Pancreas (tissue), 10 donors: Measurements from ENCODE around the gene RTL5. TPM values are rescaled to one million over a fixed set of nuclear protein-coding genes. Genes with fewer than 3 reads are reported as not detected.

Experiments
- ATAC-seq, 4 donors: fragments of 200-7000 bp; cut with Tn5 transposase; one replicate each; pipeline versions ENCODE4 v1.8.0 to v1.9.1; 2020; ENCODE audit warnings: mild to moderate bottlenecking in 4 of 4, moderate library complexity in 4 of 4
- DNase-seq, 6 donors: peaks; one replicate each; pipeline ENCODE4 v3.0.0-alpha.2; 2020
- FAIRE-seq: peaks from 2 replicates; lab custom pipeline; 2012; peaks lifted over from hg19 to GRCh38; lab: Jason Lieb, UNC
- H3K27ac ChIP-seq, 4 donors: fragments of 200-600 bp; sonication (generic); 1 replicate in 3 of 4; 2 replicates in 1 of 4; pipeline versions ENCODE4 v1.5.0 to v1.8.0; 2020
- H3K27me3 ChIP-seq, 4 donors: fragments of 200-600 bp; one replicate each; pipeline ENCODE4 v1.8.0; 2021
- H3K36me3 ChIP-seq, 3 donors: fragments of 200-600 bp; sonication (generic) in 1 of 3; one replicate each; pipeline versions ENCODE4 v1.5.0 to v1.8.0; 2020 to 2021
- H3K4me1 ChIP-seq, 3 donors: fragments of 200-600 bp; one replicate each; pipeline ENCODE4 v1.8.0; 2021
- H3K4me3 ChIP-seq, 4 donors: fragments of 200-600 bp; sonication (generic) in 2 of 4; one replicate each; pipeline versions ENCODE4 v1.5.0 to v1.8.0; 2020 to 2021
- H3K9me3 ChIP-seq, 4 donors: fragments of 200-600 bp; one replicate each; pipeline ENCODE4 v1.8.0; 2021
- CTCF ChIP-seq, 4 donors: fragments of 200-600 bp; sonication (generic) in 3 of 4; IDR thresholded peaks; one replicate each; pipeline versions ENCODE4 v1.5.0 to v1.8.0; 2021; ENCODE audit warnings: antibody characterized with exemption in 4 of 4
- WGBS, 2 donors: extraction: QIAGEN DNeasy Blood & Tissue Kit; methylation state at CpG; one replicate each; pipeline ENCODE4 v1.1.7; 2013; 5-methylcytosine and 5-hydroxymethylcytosine counted together
- intact Hi-C, 3 donors: fragments of 100-400 bp; cut with DNase I; formaldehyde crosslinking; loops; one replicate each; pipeline versions ENCODE4 v1.11.1 to v1.14.2; 2022
- polyA plus RNA-seq, 2 donors: library from polyadenylated mRNA; stranded (reverse); fragments of 200-250 nt; gene quantifications; one replicate each; pipeline ENCODE4 v1.2.3, GENCODE V29; 2013
- total RNA-seq, 6 donors: library from RNA; stranded (reverse); fragmentation: NEBNext Ultra II Directional in 4 of 6; extraction: Animal tissue kit (Norgen Biotek cat#: 25700) in 4 of 6; gene quantifications; one replicate each; pipeline versions ENCODE4 v1.2.1 to v1.2.4, GENCODE V29; 2021 to 2023
- donor health status: healthy with polysubstance abuse.
- donor health status: DM: no; HTN: no; CAD: no; lungs with moderate emphysema.
- donor health status: DM: no; HTN: no; CAD: no.
- donor health status: control.
- donor health status: control.
- donor health status: Bipolar disorder and iron deficiency.
- donor health status: DM: yes; HTN: yes; CAD: no.
- donor health status: DM: no; HTN: no; CAD: no.
- donor health status: DM: no; HTN: no; CAD: no.
- donor health status: DM: yes; HTN: yes; CAD: no.

Gene RTL5
- total and polyA plus RNA-seq, 8 donors = 0.51 to 8.6 (median 2.3) TPM

GRCh38 chrX:72165551-72165950, 33.8 kb upstream of the RTL5 start:
- ATAC-seq (no peak), FAIRE-seq (no peak), DNase-seq (no peak)
- Histone ChIP-seq H3K4me1 (no peaks in the 10 kb centered on the region), H3K9me3 (no peaks in the 10 kb centered on the region), H3K36me3 (no peaks in the 10 kb centered on the region), H3K4me3 (no peak overlapping the region), H3K27me3 (peaks cover 0 to 2% (median 0%) of the 10 kb centered on the region in 4 donors), H3K27ac (no peak overlapping the region)
- WGBS, 2 donors = 58% methylated on average over 4 of the region's 4 CpGs
- TF ChIP-seq CTCF (IDR thresholded peaks at IDR 0.05) = no peak
- intact Hi-C loops = no loop called here

GRCh38 chrX:72159769-72160168, 28.1 kb upstream of the RTL5 start:
- no peaks in the 10 kb centered on the region for H3K9me3 ChIP-seq
- H3K4me3 ChIP-seq = no peak overlapping the region
- no peaks in the 10 kb centered on the region for H3K4me1 ChIP-seq
- intact Hi-C loops = no loop called here
- H3K36me3 ChIP-seq = no peaks in the 10 kb centered on the region
- DNase-seq (no peak), ATAC-seq (no peak), FAIRE-seq (no peak)
- H3K27me3 ChIP-seq = peaks cover 0 to 7% (median 1%) of the 10 kb centered on the region in 4 donors
- TF ChIP-seq CTCF (IDR thresholded peaks at IDR 0.05) = no peak
- no peak overlapping the region for H3K27ac ChIP-seq
- WGBS, 2 donors = 75 to 76% methylated on average over 10 of the region's 10 CpGs

GRCh38 chrX:72158773-72159172, 27.1 kb upstream of the RTL5 start:
- FAIRE-seq = no peak

GRCh38 chrX:72146527-72146926, 14.8 kb upstream of the RTL5 start:
- intact Hi-C loops = no loop called here
- no peaks in the 10 kb centered on the region for H3K9me3 ChIP-seq
- ATAC-seq (peak in 2 of 4 donors; percentile 43 to 44), FAIRE-seq (no peak), DNase-seq (no peak)
- no peak for TF ChIP-seq CTCF (IDR thresholded peaks at IDR 0.05)
- H3K36me3 ChIP-seq = no peaks in the 10 kb centered on the region
- H3K27me3 ChIP-seq = peaks cover 0 to 6% (median 0%) of the 10 kb centered on the region in 4 donors
- H3K27ac ChIP-seq = no peak overlapping the region
- no peaks in the 10 kb centered on the region for H3K4me1 ChIP-seq
- 60 to 62% methylated on average over 2 of the region's 2 CpGs for WGBS, 2 donors
- H3K4me3 ChIP-seq = no peak overlapping the region

More at GRCh38 chrX:72158773-72159172, 27.1 kb upstream of the RTL5 start:
- Histone ChIP-seq H3K4me3 (no peak overlapping the region), H3K27me3 (peaks cover 0 to 7% (median 1%) of the 10 kb centered on the region in 4 donors), H3K4me1 (no peaks in the 10 kb centered on the region), H3K36me3 (no peaks in the 10 kb centered on the region), H3K9me3 (no peaks in the 10 kb centered on the region), H3K27ac (no peak overlapping the region)
- no peak for ATAC-seq
- intact Hi-C loops = no loop called here
- no peak for DNase-seq
- 82 to 85% methylated on average over 3 of the region's 3 CpGs for WGBS, 2 donors
- no peak for TF ChIP-seq CTCF (IDR thresholded peaks at IDR 0.05)

- no peaks in the 10 kb centered on the region for H3K27me3 ChIP-seq
- H3K9me3 ChIP-seq = no peaks in the 10 kb centered on the region
- ATAC-seq = no peak
- no peak for DNase-seq
- H3K27ac ChIP-seq = no peak overlapping the region
- TF ChIP-seq CTCF (IDR thresholded peaks at IDR 0.05) = no peak
- no peaks in the 10 kb centered on the region for H3K36me3 ChIP-seq
- intact Hi-C loops = no loop called here
- WGBS, 2 donors = 38 to 42% methylated on average over 2 of the region's 2 CpGs
- H3K4me3 ChIP-seq = no peak overlapping the region
- H3K4me1 ChIP-seq = no peaks in the 10 kb centered on the region
- no peak for FAIRE-seq
Observed at GRCh38 chrX:72145181-72145580, 13.5 kb upstream of the RTL5 start.
